SK-N-SH treated with all-trans-retinoic acid at 6 μM for 48 hours (cell line): ENCODE measurements around the gene B3GLCT.

Source experiments
- ATAC-seq: fragments of 200-7000 bp; cut with Tn5 transposase; 3 replicates; pipeline ENCODE4 v1.9.1; 2020; ENCODE audit warnings: mild to moderate bottlenecking, moderate library complexity
- ARNTL ChIP-seq: fragments of 450-650 bp; formaldehyde crosslinking; IDR thresholded peaks from 2 replicates; pipeline ENCODE4 v1.5.0; 2020; ENCODE audit warnings: low read depth, mild to moderate bottlenecking, moderate library complexity, borderline replicate concordance
- BACH2 ChIP-seq: fragments of 250-450 bp; sonication (Bioruptor Pico); IDR thresholded peaks from 2 replicates; pipeline ENCODE4 v1.9.0; 2021; ENCODE audit warnings: mild to moderate bottlenecking, borderline replicate concordance
- CREB5 ChIP-seq: fragments of 250-450 bp; sonication (Bioruptor Pico); IDR thresholded peaks from 2 replicates; pipeline ENCODE4 v1.5.1; 2020; ENCODE audit warnings: low read depth, mild to moderate bottlenecking, moderate library complexity
- CSDC2 ChIP-seq: fragments of 250-450 bp; sonication (Bioruptor Pico); IDR thresholded peaks from 2 replicates; pipeline ENCODE4 v1.5.0; 2020; ENCODE audit warnings: mild to moderate bottlenecking, moderate library complexity
- ESRRG ChIP-seq: fragments of 250-450 bp; sonication (Bioruptor Pico); IDR thresholded peaks from 2 replicates; pipeline ENCODE4 v1.6.1; 2021; ENCODE audit warnings: mild to moderate bottlenecking
- GLIS3 ChIP-seq: fragments of 250-450 bp; sonication (Bioruptor Pico); IDR thresholded peaks from 2 replicates; pipeline ENCODE4 v1.5.0; 2020; ENCODE audit warnings: mild to moderate bottlenecking, moderate library complexity
- ISL1 ChIP-seq: fragments of 250-450 bp; sonication (Bioruptor Pico); IDR thresholded peaks from 2 replicates; pipeline ENCODE4 v2.1.2; 2022; ENCODE audit warnings: mild to moderate bottlenecking, moderate library complexity
- OSR1 ChIP-seq: fragments of 250-450 bp; sonication (Bioruptor Pico); IDR thresholded peaks from 2 replicates; pipeline ENCODE4 v1.8.0; 2022; ENCODE audit warnings: moderate library complexity, mild to moderate bottlenecking, inconsistent platforms
- PATZ1 ChIP-seq: fragments of 250-450 bp; sonication (Bioruptor Pico); IDR thresholded peaks from 2 replicates; pipeline ENCODE4 v1.8.0; 2020; ENCODE audit warnings: mild to moderate bottlenecking, moderate library complexity, borderline replicate concordance
- POU6F1 ChIP-seq: fragments of 250-450 bp; sonication (Bioruptor Pico); IDR thresholded peaks from 2 replicates; pipeline ENCODE4 v1.8.0; 2021; ENCODE audit warnings: low read depth, mild to moderate bottlenecking, moderate library complexity, borderline replicate concordance
- PPARA ChIP-seq: fragments of 250-450 bp; sonication (Bioruptor Pico); IDR thresholded peaks from 2 replicates; pipeline ENCODE4 v1.5.0; 2020; ENCODE audit warnings: mild to moderate bottlenecking, borderline replicate concordance
- RARB ChIP-seq: fragments of 250-450 bp; sonication (Bioruptor Pico); IDR thresholded peaks from 2 replicates; pipeline ENCODE4 v1.8.0; 2021; ENCODE audit warnings: mild to moderate bottlenecking, moderate library complexity
- SNAI2 ChIP-seq: fragments of 250-450 bp; sonication (Bioruptor Pico); IDR thresholded peaks from 2 replicates; pipeline ENCODE4 v1.5.0; 2020; ENCODE audit warnings: mild to moderate bottlenecking, moderate library complexity
- TCF4 ChIP-seq: fragments of 250-450 bp; sonication (Bioruptor Pico); IDR thresholded peaks from 2 replicates; pipeline ENCODE4 v1.8.0; 2021; ENCODE audit warnings: mild to moderate bottlenecking, moderate library complexity, borderline replicate concordance
- TOX ChIP-seq: fragments of 250-450 bp; sonication (Bioruptor Pico); IDR thresholded peaks from 2 replicates; pipeline ENCODE4 v1.8.0; 2021; ENCODE audit warnings: mild to moderate bottlenecking, moderate library complexity, borderline replicate concordance
- TSHZ2 ChIP-seq: fragments of 250-450 bp; sonication (Bioruptor Pico); IDR thresholded peaks from 2 replicates; pipeline ENCODE4 v1.5.0; 2020; ENCODE audit warnings: mild to moderate bottlenecking, moderate library complexity
- ZC3H10 ChIP-seq: fragments of 250-450 bp; sonication (Bioruptor Pico); IDR thresholded peaks from 2 replicates; pipeline ENCODE4 v1.5.1; 2021; ENCODE audit warnings: mild to moderate bottlenecking, moderate library complexity
- ZFP30 ChIP-seq: fragments of 450-650 bp; formaldehyde crosslinking; IDR thresholded peaks from 2 replicates; pipeline ENCODE4 v1.5.0; 2022; ENCODE audit warnings: mild to moderate bottlenecking, moderate library complexity
- ZNF70 ChIP-seq: fragments of 450-650 bp; formaldehyde crosslinking; IDR thresholded peaks from 2 replicates; pipeline ENCODE4 v1.5.0; 2020; ENCODE audit warnings: mild to moderate bottlenecking, moderate library complexity
- ZNF8 ChIP-seq: fragments of 450-650 bp; formaldehyde crosslinking; IDR thresholded peaks from 2 replicates; pipeline ENCODE4 v1.5.0; 2020; ENCODE audit warnings: mild to moderate bottlenecking, moderate library complexity

The B3GLCT gene

GRCh38 chr13:31162151-31163008 lies 37.4 kb upstream of the B3GLCT start:
- TF ChIP-seq CSDC2 (CRISPR knock-in tag) (no peak), TSHZ2 (0 out of 2 replicates have a peak, but pooled peaks have one; percentile 6), ZFP30 (CRISPR knock-in tag) (no peak)

GRCh38 chr13:31166591-31166990 lies 33.2 kb upstream of the B3GLCT start:
- ATAC-seq, result peak; percentile 13; the same call in 2 of the 3 replicates
- TF ChIP-seq ZNF8 (CRISPR knock-in tag) (no peak), RARB (CRISPR knock-in tag) (no peak), BACH2 (CRISPR knock-in tag) (no peak), TOX (CRISPR knock-in tag) (no peak), PATZ1 (CRISPR knock-in tag) (no peak), OSR1 (CRISPR knock-in tag) (no peak), TCF4 (CRISPR knock-in tag) (no peak), ESRRG (CRISPR knock-in tag) (no peak), ARNTL (CRISPR knock-in tag) (no peak), SNAI2 (no peak), TSHZ2 (no peak), POU6F1 (CRISPR knock-in tag) (no peak), ZNF70 (CRISPR knock-in tag) (no peak)

More at GRCh38 chr13:31162151-31163008, 37.4 kb upstream of the B3GLCT start:
- peak; percentile 93 for ATAC-seq

- ATAC-seq, result 0 out of 3 replicates have a peak, but pooled peaks have one; percentile 14
- TF ChIP-seq ZC3H10 (CRISPR knock-in tag) (no peak), TCF4 (CRISPR knock-in tag) (no peak), ISL1 (CRISPR knock-in tag) (no peak), RARB (CRISPR knock-in tag) (no peak), BACH2 (CRISPR knock-in tag) (no peak), PATZ1 (CRISPR knock-in tag) (no peak), GLIS3 (CRISPR knock-in tag) (no peak), CREB5 (CRISPR knock-in tag) (no peak), PPARA (CRISPR knock-in tag) (no peak), TSHZ2 (no peak)
These were observed 32.3 kb upstream of the B3GLCT start for GRCh38 chr13:31167490-31167889.
